Mesendoderm (in vitro differentiated cells): ENCODE measurements around the gene AGXT2.

Experiments used
- DNase-seq: peaks from one replicate; pipeline ENCODE4 v3.0.0; 2013
- H2AK5ac ChIP-seq: 2 replicates; pipeline ENCODE4 v1.6.1; 2013; ENCODE audit warnings: low read length, inconsistent platforms
- H2BK120ac ChIP-seq: 2 replicates; pipeline ENCODE4 v1.6.1; 2013; ENCODE audit warnings: low read depth, mild to moderate bottlenecking, low read length, moderate library complexity, mixed read lengths
- H2BK15ac ChIP-seq: replicated peaks from 2 replicates; pipeline ENCODE4 v1.6.1; 2013; ENCODE audit warnings: low read depth, mild to moderate bottlenecking, moderate library complexity
- H2BK5ac ChIP-seq: 2 replicates; pipeline ENCODE4 v1.6.1; 2013; ENCODE audit warnings: low read length, inconsistent platforms
- H3K18ac ChIP-seq: 2 replicates; pipeline ENCODE4 v1.6.1; 2013; ENCODE audit warnings: mild to moderate bottlenecking, low read length, mixed read lengths
- H3K23ac ChIP-seq: one replicate; pipeline ENCODE4 v1.6.1; 2013; ENCODE audit warnings: low read length
- H3K27ac ChIP-seq: 2 replicates; pipeline ENCODE4 v1.5.1; 2013; ENCODE audit warnings: low read depth, mild to moderate bottlenecking, inconsistent platforms, low read length, moderate library complexity
- H3K27me3 ChIP-seq: 2 replicates; pipeline ENCODE4 v1.6.1; 2013; ENCODE audit warnings: low read length, control low read depth, mild to moderate bottlenecking, inconsistent platforms; ENCODE audit not compliant: insufficient read depth, poor library complexity
- H3K36me3 ChIP-seq: 2 replicates; pipeline ENCODE4 v1.6.1; 2013; ENCODE audit warnings: low read length, inconsistent platforms; ENCODE audit not compliant: control insufficient read depth, insufficient read depth
- H3K4ac ChIP-seq: one replicate; pipeline ENCODE4 v1.6.1; 2013; ENCODE audit warnings: low read depth, mild to moderate bottlenecking, low read length, moderate library complexity
- H3K4me1 ChIP-seq: 2 replicates; pipeline ENCODE4 v1.6.1; 2013; ENCODE audit warnings: low read depth, low read length, inconsistent platforms; ENCODE audit not compliant: control insufficient read depth
- H3K4me2 ChIP-seq: 2 replicates; pipeline ENCODE4 v1.6.1; 2013; ENCODE audit warnings: low read length
- H3K4me3 ChIP-seq: 2 replicates; pipeline ENCODE4 v1.5.1; 2013; ENCODE audit warnings: mild to moderate bottlenecking, low read length
- H3K56ac ChIP-seq: one replicate; pipeline ENCODE4 v1.6.1; 2013; ENCODE audit warnings: low read length
- H3K79me1 ChIP-seq: 2 replicates; pipeline ENCODE4 v1.6.1; 2013; ENCODE audit warnings: low read length, inconsistent platforms
- H3K79me2 ChIP-seq: 2 replicates; pipeline ENCODE4 v1.6.1; 2013; ENCODE audit warnings: mild to moderate bottlenecking, low read length; ENCODE audit not compliant: control insufficient read depth, insufficient read depth
- H3K9ac ChIP-seq: 2 replicates; pipeline ENCODE4 v1.6.1; 2013; ENCODE audit warnings: low read length, inconsistent platforms
- H4K5ac ChIP-seq: one replicate; pipeline ENCODE4 v1.6.1; 2013; ENCODE audit warnings: low read length
- H4K8ac ChIP-seq: one replicate; pipeline ENCODE4 v1.6.1; 2013; ENCODE audit warnings: low read depth, mild to moderate bottlenecking, control low read depth, low read length, moderate library complexity
- WGBS: extraction: QIAGEN DNeasy Blood & Tissue Kit; methylation state at CpG from one replicate; pipeline ENCODE4 v1.1.7; 2013; ENCODE audit warnings: low lambda C conversion rate, missing lambda C conversion rate; ENCODE audit not compliant: insufficient coverage; ENCODE audit errors: extremely low coverage; 5-methylcytosine and 5-hydroxymethylcytosine counted together

AGXT2 gene

GRCh38 chr5:35052838-35053237 lies 5.1 kb upstream of the AGXT2 start:
- Histone ChIP-seq H2BK5ac (no peak overlapping the region), H3K27ac (no peak overlapping the region), H2BK120ac (no peak overlapping the region), H3K79me2 (no peaks in the 10 kb centered on the region), H3K79me1 (no peaks in the 10 kb centered on the region), H3K4me1 (peaks cover 2% of the 10 kb centered on the region), H2AK5ac (no peak overlapping the region), H3K4me3 (no peak overlapping the region), H3K36me3 (no peaks in the 10 kb centered on the region), H2BK15ac (no peak overlapping the region), H3K4me2 (no peak overlapping the region), H3K56ac (no peak overlapping the region), H3K18ac (no peak overlapping the region), H4K8ac (no peak overlapping the region), H3K9ac (no peak overlapping the region), H3K27me3 (no peaks in the 10 kb centered on the region), H3K4ac (no peak overlapping the region), H4K5ac (no peak overlapping the region), H3K23ac (no peak overlapping the region)
- no peak for DNase-seq
- WGBS = no CpG with 5 or more reads among the region's 4 CpGs

GRCh38 chr5:35050541-35051126 lies 2.9 kb upstream of the AGXT2 start:
- H3K27me3 ChIP-seq = no peaks in the 10 kb centered on the region
- H3K27ac ChIP-seq = no peak overlapping the region
- no peak for DNase-seq
- no peaks in the 10 kb centered on the region for H3K79me2 ChIP-seq
- no peak overlapping the region for H2BK15ac ChIP-seq
- no peak overlapping the region for H3K9ac ChIP-seq
- no peak overlapping the region for H3K56ac ChIP-seq
- no peak overlapping the region for H2BK120ac ChIP-seq
- H3K4me3 ChIP-seq = no peak overlapping the region
- no peak overlapping the region for H4K5ac ChIP-seq
- no peak overlapping the region for H2BK5ac ChIP-seq
- no CpG with 5 or more reads among the region's 3 CpGs for WGBS
- H3K4me1 ChIP-seq = no peaks in the 10 kb centered on the region
- no peak overlapping the region for H3K18ac ChIP-seq
- H3K23ac ChIP-seq = no peak overlapping the region
- H4K8ac ChIP-seq = no peak overlapping the region
- no peaks in the 10 kb centered on the region for H3K79me1 ChIP-seq
- no peaks in the 10 kb centered on the region for H3K36me3 ChIP-seq
- no peak overlapping the region for H3K4ac ChIP-seq
- H3K4me2 ChIP-seq = no peak overlapping the region
- H2AK5ac ChIP-seq = no peak overlapping the region

GRCh38 chr5:35048910-35049309 lies 1.2 kb upstream of the AGXT2 start:
- no CpG with 5 or more reads among the region's 1 CpG for WGBS
- Histone ChIP-seq H3K56ac (no peak overlapping the region), H3K9ac (no peak overlapping the region), H3K4me3 (no peak overlapping the region), H2BK5ac (no peak overlapping the region), H3K4me2 (no peak overlapping the region), H3K79me1 (no peaks in the 10 kb centered on the region), H2AK5ac (no peak overlapping the region), H3K27me3 (no peaks in the 10 kb centered on the region), H3K79me2 (no peaks in the 10 kb centered on the region), H3K36me3 (no peaks in the 10 kb centered on the region), H2BK15ac (no peak overlapping the region), H3K27ac (no peak overlapping the region), H4K8ac (no peak overlapping the region), H3K18ac (no peak overlapping the region), H4K5ac (no peak overlapping the region), H3K4ac (no peak overlapping the region), H3K4me1 (no peaks in the 10 kb centered on the region), H2BK120ac (no peak overlapping the region), H3K23ac (no peak overlapping the region)
- no peak for DNase-seq

DNA sequence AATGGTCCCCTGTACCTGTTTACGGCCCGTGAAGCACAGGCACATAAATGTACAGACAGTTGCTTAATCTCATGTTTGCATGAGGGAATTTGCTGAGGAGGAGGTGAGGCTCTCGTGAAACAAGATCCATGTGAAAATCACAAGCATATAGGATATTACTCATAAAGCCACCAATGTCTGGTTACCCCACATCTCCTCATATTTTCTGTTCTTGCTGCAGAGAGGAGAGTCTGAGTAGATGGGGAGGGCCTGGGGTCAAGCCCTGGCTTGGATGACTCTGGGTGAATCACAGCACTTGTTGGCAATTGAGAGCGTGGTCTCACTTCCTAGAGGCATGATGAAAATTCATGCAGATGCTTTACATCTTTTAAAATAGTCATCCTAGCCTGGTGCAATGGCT lies 975 bp downstream of the AGXT2 start:
- H4K5ac ChIP-seq = no peak overlapping the region
- H3K27ac ChIP-seq = no peak overlapping the region
- no peak overlapping the region for H2BK15ac ChIP-seq
- no peak overlapping the region for H3K56ac ChIP-seq
- no peaks in the 10 kb centered on the region for H3K79me1 ChIP-seq
- H4K8ac ChIP-seq = no peak overlapping the region
- no peak overlapping the region for H2BK5ac ChIP-seq
- no peaks in the 10 kb centered on the region for H3K27me3 ChIP-seq
- DNase-seq = no peak
- no peak overlapping the region for H3K18ac ChIP-seq
- no peak overlapping the region for H3K4ac ChIP-seq
- H3K4me1 ChIP-seq = no peaks in the 10 kb centered on the region
- H3K23ac ChIP-seq = no peak overlapping the region
- H3K36me3 ChIP-seq = no peaks in the 10 kb centered on the region
- no peak overlapping the region for H3K4me2 ChIP-seq
- no peak overlapping the region for H3K9ac ChIP-seq
- no peak overlapping the region for H2AK5ac ChIP-seq
- no peaks in the 10 kb centered on the region for H3K79me2 ChIP-seq
- no peak overlapping the region for H2BK120ac ChIP-seq
- no CpG with 5 or more reads among the region's 4 CpGs for WGBS
- no peak overlapping the region for H3K4me3 ChIP-seq

- Histone ChIP-seq H4K8ac (no peak overlapping the region), H3K9ac (no peak overlapping the region), H3K27me3 (no peaks in the 10 kb centered on the region), H2AK5ac (no peak overlapping the region), H2BK15ac (no peak overlapping the region), H3K36me3 (no peaks in the 10 kb centered on the region), H2BK5ac (no peak overlapping the region), H3K79me2 (no peaks in the 10 kb centered on the region), H3K18ac (no peak overlapping the region), H3K79me1 (no peaks in the 10 kb centered on the region), H2BK120ac (no peak overlapping the region), H3K23ac (no peak overlapping the region), H3K4me3 (no peak overlapping the region), H3K4ac (no peak overlapping the region), H3K4me2 (no peak overlapping the region), H3K56ac (no peak overlapping the region), H4K5ac (no peak overlapping the region), H3K27ac (no peak overlapping the region), H3K4me1 (no peaks in the 10 kb centered on the region)
- no CpG with 5 or more reads among the region's 1 CpG for WGBS
- no peak for DNase-seq
Measured at GRCh38 chr5:35045280-35045679, 2.5 kb downstream of the AGXT2 start.

DNA sequence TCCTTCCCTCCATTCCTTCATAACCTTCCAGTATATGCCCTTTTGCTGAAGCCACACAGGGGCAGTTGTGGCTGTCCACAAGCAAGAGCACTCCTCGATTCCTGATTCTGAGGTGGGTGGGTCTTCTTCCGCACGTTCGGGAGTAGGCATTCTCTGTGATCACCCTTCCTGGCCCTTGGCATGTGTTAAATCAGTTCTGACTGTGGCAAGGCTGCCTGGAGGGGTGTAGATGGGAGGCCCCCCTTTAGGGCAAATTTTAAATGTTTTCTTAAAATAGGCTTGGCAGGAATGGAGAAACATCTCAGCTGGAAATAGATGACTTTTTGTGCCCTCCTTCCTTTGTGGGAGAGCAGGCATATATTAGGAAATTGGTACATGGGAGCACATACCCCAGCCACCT lies 3.1 kb downstream of the AGXT2 start:
- no peaks in the 10 kb centered on the region for H3K4me1 ChIP-seq
- H2BK5ac ChIP-seq = no peak overlapping the region
- H2BK120ac ChIP-seq = no peak overlapping the region
- H3K56ac ChIP-seq = no peak overlapping the region
- H3K79me1 ChIP-seq = no peaks in the 10 kb centered on the region
- no peaks in the 10 kb centered on the region for H3K36me3 ChIP-seq
- H3K4ac ChIP-seq = no peak overlapping the region
- no peak for DNase-seq
- no peak overlapping the region for H3K9ac ChIP-seq
- WGBS = no CpG with 5 or more reads among the region's 4 CpGs
- H3K27ac ChIP-seq = no peak overlapping the region
- no peak overlapping the region for H3K4me2 ChIP-seq
- H3K23ac ChIP-seq = no peak overlapping the region
- no peak overlapping the region for H2AK5ac ChIP-seq
- H3K79me2 ChIP-seq = no peaks in the 10 kb centered on the region
- H4K5ac ChIP-seq = no peak overlapping the region
- H3K4me3 ChIP-seq = no peak overlapping the region
- H4K8ac ChIP-seq = no peak overlapping the region
- no peaks in the 10 kb centered on the region for H3K27me3 ChIP-seq
- H2BK15ac ChIP-seq = no peak overlapping the region
- H3K18ac ChIP-seq = no peak overlapping the region
